NCI-H510A (cell line): ENCODE results near the gene NR1D1.

ENCODE experiments used
- DNase-seq: peaks from one replicate; lab custom pipeline; 2025; lab: John Stamatoyannopoulos, UW

The NR1D1 gene

GRCh38 chr17:40075201-40075941 lies 25.0 kb downstream of the NR1D1 start:
- DNase-seq, result no peak

- DNase-seq, result no peak
Measured at GRCh38 chr17:40074871-40075200, 25.6 kb downstream of the NR1D1 start.

DNA sequence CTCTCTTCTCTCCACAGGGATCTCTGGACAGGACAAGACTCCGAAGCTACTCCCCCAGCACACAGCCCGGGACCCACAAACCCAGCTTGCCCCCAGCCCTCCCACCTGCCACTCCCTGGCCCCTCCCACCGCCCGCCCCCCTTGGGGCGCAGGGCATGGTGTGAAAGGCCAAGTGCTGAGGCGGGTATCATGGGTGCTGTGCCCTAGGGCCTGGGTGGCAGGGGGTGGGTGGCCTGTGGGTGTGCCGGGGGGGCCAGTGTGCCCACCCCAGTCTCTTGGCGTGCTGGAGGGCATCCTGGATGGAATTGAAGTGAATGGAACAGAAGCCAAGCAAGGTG lies 26.2 kb downstream of the NR1D1 start:
- DNase-seq, result no peak

GRCh38 chr17:40073454-40074174 lies 26.8 kb downstream of the NR1D1 start:
- no peak for DNase-seq

DNA sequence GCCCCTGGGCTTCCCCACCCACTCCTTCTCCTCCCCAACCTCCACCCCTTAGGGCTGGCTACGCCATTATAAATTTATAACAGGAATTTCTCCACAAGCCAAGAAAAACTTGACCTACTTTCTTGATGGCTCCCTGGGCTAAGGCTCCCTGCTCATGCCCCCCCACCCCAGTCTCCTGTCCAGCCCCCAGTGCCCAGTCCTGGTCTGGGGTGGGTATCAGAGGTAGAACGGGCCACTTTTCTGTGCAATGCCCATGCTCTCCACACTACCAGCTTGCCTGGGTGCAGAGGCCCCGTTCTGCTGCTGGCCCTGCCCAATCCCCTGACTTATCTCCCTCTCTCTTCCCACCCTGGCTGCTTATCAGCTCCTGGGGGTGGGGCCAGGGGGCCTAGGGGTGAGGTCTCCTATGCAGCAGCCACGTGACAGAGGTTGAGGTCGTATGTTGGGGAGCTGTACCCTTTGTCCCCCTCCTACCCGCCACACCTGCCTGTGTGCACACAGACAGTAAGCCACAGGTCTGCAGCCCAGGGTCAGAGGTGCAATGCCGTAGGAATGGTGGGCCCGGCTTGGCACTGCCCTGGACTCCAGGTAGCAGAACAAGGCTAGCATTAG lies 27.5 kb downstream of the NR1D1 start:
- no peak for DNase-seq

DNA sequence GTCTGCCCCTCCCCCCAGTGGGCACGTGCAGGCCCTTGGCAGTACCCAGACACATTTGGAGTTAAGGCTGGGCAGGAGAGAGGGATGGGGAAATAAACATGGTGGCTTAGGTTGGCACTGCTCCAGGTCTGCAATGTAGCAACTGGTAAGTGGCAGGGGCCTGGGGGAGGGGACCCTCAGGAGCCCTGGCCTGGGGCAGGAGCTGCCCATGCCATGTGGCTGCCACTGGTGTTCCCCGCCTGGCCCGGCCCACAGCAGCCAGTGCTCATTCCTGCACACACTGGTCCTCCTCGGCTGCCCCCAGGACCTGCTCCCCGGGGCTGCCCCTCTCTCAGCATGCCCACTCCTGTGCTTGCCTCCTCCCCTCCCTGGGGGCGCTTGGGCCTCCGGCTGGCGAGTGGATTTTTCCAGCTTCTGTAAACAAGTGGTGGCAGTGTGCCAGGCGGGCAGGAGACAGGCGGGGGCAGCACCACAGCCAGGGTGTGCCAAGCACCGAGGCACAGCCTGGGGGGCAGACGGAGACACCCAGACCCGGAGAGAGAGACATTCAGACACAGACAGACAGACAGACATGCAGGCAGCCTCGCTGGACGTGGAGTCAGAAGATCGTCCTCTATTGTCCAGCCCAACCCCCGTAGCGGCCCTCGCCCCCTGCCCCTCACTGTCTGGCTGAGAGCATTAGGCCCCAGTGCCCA lies 28.2 kb downstream of the NR1D1 start:
- DNase-seq, result peak; percentile 72

DNA sequence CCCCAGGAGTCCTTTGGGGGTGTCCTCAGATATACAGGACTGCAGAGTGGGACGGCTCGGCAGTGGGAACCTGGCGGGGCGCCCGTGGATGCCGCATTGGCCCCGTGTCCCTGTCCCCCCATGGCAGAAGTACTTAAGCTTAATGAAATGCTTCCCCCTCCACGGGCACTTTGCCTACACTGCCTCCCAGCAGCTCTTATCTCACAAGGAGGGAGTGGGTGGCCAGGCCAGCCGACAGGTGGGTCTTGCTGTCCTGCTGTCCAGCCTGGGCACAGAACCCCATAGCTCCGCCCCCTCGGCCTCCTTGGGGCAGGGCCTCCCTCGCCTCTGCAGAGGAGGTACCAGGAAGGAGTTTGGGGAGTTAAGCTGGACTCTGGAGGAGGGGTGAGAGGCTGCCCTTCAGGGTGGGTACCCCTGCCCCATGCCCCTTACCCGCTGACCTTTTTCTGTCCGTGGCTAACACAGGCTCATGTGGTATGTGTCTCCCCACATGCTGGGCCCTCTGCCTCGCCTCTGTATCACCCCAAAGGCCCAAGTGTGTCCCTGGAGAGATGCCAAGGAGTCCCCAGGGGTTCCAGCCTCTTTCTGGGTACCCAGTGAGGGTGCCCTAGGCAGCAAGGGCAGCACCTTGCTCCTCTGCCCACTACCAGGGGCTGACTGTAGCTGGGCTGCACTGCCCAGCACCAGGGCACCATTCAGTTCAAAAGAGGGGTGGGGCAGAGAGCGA lies 28.9 kb downstream of the NR1D1 start:
- no peak for DNase-seq

GRCh38 chr17:40070709-40071312 lies 29.6 kb downstream of the NR1D1 start:
- no peak for DNase-seq

DNA sequence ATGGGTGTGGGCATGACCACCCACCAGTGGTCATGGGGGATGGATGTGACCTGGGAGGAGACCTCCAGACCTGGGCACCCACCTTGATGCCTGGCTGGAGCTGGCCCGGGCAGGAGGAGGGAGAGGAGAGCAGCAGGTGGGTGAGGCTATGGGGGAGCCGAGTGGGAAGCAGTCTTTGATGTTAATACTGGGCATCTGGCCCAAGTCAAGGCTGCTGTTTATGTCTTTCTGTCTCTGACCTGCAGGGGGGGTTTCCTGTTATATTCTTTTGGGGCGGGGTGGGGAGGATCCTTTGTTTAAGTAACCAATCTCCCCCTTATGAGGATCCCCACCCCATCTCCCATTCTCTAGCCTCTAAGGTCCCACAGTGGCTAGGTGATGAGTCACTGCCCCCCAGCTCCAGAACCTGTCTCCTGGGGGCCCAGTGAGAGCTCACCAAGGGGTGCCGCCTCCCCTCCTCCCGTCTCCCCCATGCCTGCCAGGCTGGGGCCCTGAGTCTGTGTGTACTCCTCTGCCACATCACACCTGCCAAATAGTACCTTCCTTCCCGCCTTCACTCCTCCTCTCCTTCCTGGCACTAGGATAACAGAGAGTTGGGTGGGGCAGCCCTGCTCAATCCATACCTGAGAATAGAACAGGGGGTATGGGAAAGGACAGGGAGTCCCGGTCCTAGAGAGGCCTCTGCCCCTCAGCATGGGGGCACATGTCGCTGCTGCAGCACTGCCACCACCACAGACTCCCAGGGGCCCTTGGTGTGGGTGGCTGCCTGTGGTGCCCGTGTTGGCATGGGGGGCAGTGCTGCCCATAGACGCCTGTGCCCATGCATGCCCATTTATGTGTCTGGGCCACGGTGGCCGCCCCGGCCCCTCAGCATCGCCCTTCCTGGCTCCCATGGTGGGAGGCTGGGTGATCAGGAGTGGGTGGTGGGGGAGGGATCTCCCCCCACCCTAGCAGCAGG lies 30.4 kb downstream of the NR1D1 start:
- peak; percentile 46 for DNase-seq

- DNase-seq, result peak; percentile 58
Measured at GRCh38 chr17:40068917-40069750, 31.3 kb downstream of the NR1D1 start.

DNA sequence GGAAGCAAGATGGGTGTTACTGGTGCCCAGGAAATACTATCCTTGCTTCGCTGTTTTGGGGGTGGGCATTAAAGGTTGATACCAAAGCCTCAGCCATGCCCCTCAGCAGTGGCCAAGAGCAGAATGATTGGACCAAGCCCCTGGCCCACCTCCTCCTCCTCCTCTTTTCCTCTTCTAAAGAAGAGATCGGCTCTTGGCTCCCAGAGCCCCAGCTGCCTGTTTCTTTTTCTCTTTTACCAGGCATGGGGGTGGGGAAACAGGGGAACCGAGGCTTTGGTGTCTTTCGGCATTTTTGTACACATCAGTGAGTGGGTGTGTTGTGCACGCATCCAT lies 31.8 kb downstream of the NR1D1 start:
- DNase-seq, result no peak

DNA sequence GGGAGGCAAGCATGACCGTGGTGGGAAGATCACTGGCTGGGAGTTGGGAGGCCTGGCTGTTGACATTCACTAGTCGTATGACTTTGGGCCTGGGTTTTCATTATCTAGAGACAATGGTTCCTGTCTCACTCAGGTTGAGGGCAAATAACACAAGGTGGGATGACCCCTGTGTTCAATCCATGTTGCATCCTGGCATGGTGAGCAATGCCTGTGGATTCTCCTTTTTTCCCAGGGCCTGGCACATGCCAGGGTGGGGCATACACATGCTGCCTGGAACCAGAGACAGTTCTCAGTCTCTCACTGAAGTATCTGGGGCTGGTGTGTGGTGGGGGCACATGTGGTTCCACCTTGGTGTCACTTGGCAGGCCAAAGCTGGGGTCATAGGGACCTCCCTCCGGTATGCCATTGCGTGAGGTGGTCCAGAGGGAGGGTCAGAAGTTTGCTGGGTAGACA lies 32.2 kb downstream of the NR1D1 start:
- DNase-seq, result no peak

DNA sequence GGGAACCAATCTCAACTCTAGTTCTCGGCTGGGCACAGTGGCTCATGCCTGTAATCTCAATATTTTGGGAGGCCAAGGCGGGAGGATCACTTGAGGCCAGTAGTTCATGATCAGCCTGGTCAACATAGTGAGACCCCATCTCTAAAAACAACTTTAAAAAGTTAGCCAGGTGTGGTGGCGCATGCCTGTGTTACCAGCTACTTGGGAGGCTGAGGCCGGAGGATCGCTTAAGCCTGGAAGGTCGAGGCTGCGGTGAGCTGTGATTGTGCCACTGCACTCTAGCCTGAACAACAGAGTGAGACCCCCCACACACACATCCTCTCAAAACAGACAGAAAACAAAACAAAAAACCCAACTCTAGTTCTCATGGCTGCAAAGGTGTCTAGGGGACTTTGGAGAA lies 32.7 kb downstream of the NR1D1 start:
- no peak for DNase-seq

DNA sequence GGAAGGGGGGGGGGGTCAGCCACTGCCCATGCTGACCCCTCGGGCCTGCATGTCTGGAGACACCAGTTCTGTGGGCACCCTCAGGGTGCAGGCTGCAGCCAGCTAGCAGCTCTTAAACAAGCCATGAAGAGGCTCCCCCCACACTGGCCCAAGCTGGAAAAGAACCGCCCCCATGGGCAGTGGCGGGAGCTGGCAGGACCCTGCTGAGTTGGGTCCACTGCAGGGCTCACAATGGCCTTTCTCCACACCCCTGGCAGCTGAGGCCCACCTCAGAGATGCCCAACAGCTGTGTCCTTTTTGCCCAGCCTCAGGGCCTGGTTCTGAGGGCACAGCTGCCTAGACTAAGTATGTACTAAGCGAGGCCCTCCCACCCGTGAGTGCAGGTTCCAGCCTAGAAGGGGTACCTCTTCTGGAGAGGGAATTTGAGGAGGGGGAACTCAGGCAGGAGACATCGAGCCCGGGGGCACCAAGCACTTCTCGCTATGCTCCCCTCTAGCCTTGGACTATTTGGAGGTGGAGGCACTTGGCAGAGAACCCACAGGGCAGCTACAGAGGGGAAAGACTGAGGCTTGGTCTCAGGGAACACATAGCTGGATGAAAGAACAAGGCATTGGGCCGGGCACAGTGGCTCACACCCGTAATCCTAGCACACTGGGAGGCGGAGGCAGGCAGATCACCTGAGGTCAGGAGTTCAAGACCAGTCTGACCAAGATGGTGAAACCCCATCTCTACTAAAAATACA lies 34.4 kb downstream of the NR1D1 start:
- no peak for DNase-seq

- no peak for DNase-seq
Measured at GRCh38 chr17:40064971-40065768, 35.2 kb downstream of the NR1D1 start.

GRCh38 chr17:40063901-40064531 lies 36.4 kb downstream of the NR1D1 start:
- no peak for DNase-seq

DNA sequence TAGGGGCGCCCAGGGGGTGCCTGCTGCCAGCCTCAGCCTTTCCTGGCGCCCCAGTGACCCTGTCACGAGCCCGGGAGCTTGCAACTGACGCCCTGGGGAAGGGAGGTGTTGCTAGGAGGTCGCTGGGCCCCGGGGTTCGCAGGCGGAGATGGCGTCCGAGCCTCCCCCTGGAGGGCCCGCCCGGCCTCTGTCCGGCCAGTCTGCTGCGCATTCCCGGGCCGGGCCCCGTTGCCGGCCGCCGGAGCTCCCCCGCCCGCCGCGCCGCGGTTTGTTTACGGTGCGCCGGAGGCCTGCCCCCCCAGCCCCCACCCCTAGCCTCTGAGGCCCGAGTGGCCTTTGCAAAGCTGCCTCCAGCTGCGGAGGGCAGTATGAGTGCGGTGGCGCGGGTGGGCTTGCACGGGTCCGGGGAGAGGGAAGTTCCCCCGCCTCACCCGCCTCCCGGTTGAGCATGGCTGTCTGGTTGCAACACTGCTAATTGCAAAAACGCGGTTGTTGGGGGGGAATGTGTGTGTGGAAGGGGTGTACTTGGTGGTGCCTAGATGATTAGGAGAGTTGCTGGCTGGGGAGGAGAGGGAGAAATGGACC lies 37.1 kb downstream of the NR1D1 start:
- no peak for DNase-seq
